GM19025 (cell line): ENCODE measurements around the gene ZBTB46.

Source experiments
- ATAC-seq: cut with Tn5 transposase; IDR thresholded peaks from one replicate; pipeline ENCODE4 v1.9.1; 2021; ENCODE audit warnings: mild to moderate bottlenecking, low read depth, moderate library complexity; ENCODE audit not compliant: unreplicated experiment

Gene ZBTB46

GRCh38 chr20:63749597-63750508, 81.2 kb downstream of the ZBTB46 start:
- ATAC-seq = no peak

DNA sequence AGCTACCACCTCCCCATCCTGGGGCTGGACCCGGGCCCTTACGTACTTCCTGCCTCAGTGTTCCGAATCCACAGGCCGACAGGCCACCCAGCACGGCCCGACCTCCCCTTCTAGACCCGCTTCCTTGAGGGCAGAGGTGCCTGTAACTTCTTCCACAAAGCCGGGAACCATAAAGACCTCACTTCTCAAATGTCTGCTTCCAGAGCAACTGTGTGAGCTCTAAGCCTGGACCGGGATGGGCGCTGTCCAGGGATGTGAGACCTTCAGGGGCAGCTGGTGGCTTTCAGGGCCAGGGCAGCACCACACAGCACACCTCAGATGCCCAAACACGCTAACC, 82.2 kb downstream of the ZBTB46 start:
- ATAC-seq = no peak

DNA sequence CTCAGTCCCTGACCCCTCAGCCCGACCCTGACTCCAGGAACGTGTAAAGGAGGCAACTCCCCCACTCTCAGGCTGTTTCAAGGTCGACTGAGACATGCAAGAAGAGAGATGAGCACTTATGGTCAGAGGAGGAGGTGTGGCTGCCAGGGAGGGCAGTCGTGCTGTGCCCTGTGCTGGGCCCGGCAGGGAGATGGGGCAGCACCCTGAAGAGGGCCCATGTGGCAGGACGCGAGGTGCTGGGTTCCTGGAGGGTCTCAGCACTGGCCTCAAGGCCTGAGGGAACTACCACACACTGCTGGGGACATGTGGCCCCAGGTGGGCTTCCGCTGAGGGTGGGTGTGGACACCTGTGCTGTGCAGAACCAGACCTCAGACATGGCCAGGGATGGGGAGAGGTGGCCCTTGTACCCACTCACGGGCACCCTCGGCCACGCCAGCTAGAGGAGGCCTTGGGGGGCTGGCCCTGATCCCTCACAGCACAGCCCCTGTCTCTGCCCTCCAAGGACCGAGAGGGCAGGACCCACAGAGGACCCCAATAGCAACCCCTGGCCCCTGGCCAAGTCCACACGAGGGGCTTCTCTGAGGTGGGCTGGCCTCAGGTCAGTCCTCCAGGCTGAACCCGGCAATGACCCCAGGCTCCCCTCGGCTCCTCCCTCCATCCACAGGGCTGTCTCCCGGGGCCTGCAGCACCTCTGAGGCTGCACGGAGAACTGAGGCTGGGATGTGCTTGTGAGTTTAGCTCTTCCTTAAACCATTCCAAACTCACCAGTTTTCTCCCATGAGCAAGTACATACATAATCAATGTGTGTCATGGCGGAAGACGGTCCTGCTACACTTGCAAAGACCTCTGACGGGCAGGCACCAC, 82.8 kb downstream of the ZBTB46 start:
- no peak for ATAC-seq

- ATAC-seq = no peak
These were observed 83.4 kb downstream of the ZBTB46 start for GRCh38 chr20:63747622-63748069.

GRCh38 chr20:63746751-63747315, 84.2 kb downstream of the ZBTB46 start:
- no peak for ATAC-seq

DNA sequence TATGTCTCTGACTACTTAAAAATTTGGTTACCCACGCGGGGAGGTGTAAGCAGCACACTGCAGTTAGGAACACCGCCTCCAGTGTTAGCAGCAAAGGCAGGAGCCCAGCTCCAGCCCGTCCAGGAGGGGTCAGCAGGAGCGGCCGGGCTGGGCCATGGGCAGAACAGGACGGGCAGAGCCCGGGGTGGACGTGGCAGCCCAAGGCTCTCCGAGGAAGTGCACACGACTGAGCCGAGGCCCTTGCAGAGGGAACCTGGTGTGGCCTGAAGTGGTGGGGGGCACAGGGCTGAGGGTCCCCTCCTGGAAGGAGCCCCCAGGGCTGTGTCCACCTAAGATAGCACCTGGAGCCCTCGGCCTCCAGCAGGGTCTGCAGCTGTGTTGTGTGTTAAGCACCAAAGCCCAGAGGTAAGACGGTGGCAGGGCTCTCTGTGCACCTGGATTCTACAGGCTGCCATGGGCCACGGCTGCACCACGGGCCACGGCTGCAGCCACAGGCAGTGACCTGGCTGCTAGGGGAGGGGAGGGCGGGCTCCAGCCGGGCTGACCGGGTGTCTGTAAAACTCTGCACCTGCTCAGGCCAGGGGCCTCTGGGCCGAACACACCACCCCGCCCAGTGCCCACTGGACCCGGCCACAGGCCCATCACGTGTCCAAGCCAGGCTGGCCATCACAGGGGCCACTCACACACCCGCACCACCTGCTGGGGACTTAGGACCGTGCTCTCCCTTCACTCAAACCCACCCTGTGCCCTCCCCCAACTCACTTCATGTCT, 84.9 kb downstream of the ZBTB46 start:
- ATAC-seq = no peak

DNA sequence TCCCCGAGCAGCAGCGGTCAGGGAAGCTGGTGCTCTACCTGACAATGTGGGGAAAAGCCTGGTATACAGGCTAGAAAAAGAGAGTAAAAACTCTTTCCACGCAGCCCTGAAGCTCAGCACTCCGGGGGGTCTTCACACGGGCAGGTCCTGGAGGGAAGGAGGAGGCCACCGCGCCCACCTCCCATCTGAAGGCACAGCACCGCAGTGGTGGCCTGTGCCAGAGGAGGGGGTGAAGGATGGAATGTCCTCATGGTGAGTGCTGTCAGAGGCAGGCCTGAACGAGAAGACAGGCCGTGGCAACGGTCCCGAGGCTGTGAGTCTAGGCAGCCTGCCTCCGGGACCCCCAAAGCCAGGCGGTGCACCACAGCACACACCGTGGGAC, 85.6 kb downstream of the ZBTB46 start:
- no peak for ATAC-seq

GRCh38 chr20:63744574-63745423, 86.3 kb downstream of the ZBTB46 start:
- no peak for ATAC-seq

- no peak for ATAC-seq
These were observed 86.9 kb downstream of the ZBTB46 start for GRCh38 chr20:63744158-63744557.

- ATAC-seq = no peak
These were observed 87.7 kb downstream of the ZBTB46 start for GRCh38 chr20:63743210-63743970.

DNA sequence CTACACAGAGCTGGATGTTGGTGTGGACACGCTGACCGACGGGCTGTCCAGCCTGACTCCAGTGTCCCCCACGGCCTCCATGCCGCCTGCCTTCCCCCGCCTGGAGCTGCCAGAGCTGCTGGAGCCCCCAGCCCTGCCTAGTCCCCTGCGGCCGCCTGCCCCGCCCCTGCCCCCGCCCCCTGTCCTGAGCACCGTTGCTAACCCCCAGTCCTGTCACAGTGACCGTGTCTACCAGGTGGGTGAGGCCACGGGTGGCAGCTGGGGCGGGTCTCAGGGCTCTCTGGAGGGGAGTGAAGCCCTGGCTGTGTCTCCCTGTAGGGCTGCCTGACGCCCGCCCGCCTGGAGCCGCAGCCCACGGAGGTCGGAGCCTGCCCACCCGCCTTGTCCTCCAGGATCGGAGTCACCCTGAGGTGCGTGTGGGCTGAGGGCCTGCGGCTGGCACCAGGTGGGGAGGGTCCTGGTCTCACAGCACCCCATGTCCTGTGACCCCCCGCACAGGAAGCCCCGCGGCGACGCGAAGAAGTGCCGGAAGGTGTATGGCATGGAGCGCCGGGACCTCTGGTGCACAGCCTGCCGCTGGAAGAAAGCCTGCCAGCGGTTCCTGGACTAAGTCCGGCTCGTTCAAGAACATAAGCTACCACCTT, 88.6 kb downstream of the ZBTB46 start:
- ATAC-seq = no peak

DNA sequence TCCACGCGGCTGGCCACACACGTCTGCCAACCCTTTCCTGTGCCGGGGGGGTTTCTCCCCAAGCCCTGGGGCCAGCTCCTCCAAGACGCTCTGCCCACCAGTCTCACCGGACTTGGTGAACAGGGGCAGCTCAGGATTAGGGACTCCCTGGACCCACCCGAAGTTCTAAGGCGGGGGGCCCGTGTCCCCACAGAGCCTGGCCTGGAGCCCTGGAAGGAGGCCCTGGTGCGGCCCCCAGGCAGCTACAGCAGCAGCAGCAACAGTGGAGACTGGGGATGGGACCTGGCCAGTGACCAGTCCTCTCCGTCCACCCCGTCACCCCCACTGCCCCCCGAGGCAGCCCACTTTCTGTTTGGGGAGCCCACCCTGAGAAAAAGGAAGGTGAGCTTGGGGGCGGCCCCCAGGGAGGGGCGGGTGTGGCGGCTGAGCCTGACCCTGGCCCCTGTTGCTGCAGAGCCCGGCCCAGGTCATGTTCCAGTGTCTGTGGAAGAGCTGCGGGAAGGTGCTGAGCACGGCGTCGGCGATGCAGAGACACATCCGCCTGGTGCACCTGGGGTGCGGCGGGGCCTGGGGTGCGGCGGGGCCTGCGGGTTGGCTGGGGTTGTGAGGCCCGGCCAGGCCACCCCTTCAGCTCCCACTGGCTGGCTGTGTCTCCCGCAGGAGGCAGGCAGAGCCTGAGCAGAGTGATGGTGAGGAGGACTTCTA, 89.2 kb downstream of the ZBTB46 start:
- no peak for ATAC-seq

DNA sequence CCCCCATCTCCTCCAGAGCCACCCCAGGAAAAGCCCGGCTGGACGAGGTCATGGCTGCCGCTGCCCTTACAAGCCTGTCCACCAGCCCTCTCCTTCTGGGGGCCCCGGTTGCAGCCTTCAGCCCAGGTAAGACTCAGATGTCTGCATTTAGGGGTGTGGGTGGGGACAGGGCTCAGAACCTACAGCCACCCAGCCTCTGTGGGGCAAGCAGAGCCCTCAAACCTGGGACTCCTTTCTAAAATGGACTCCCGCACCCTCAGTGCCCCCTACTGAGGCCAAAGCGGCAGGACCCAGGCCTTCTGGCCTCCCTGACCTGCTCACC, 89.7 kb downstream of the ZBTB46 start:
- no peak for ATAC-seq

GRCh38 chr20:63740627-63741353, 90.3 kb downstream of the ZBTB46 start:
- no peak for ATAC-seq

GRCh38 chr20:63740070-63740626, 90.9 kb downstream of the ZBTB46 start:
- no peak for ATAC-seq

DNA sequence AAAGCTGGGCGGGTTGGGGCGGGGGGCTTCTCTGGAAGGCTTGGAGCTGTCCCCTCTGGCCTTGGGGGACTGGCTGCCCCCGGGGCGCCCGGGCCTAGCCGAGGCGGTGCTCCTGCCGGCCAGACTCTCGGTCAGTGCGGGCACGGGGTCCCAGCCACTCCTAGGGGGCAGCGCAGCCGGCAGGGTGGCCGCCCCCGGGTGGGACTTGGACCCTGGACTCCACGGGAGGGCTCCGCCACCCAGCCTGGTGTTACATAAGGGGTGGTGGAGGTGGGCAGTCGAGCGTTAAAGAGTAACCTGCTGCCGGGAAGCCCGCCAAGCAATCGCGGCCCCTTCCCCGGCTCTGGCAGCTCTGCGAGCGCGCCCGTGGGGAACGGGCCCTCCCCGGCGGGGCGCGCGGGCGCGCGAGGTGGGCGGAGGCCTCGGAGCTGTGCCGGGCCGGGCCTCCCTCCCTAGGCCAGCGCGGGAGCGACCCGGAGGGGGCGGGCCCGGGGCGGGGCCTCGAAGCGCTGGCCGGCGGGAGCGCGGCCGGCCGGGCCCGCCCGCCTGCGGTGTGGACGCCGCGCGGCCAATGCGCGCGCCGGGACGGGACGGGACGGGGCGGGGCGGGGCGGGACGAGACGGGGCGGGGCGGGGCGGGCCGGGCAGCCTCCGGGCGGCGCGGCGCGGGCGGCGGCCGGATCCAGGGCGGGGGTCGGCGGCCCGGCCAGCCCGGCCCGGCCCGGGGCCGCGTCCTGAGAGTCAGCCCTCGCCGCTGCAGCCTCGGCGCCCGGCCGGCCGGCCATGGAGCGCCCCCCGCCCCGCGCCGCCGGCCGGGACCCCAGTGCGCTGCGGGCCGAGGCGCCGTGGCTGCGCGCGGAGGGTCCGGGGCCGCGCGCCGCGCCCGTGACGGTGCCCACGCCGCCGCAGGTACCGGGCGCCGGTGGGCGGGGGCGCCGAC, 91.7 kb downstream of the ZBTB46 start, which contains the start of gene SLC2A4RG:
TSS of gene SLC2A4RG (plus strand) at position 647 of the 940 bp plus-strand sequence. CDS start at position 784, 137 bp downstream.
- peak; percentile 55 for ATAC-seq
